A549 treated with AZD2906 at 1 μM for 4 hours (cell line): ENCODE results near the gene QRICH2. TPM values are rescaled to one million over a fixed set of nuclear protein-coding genes. Genes with fewer than 3 reads are reported as not detected.

Experiments used
- total RNA-seq: library from RNA; stranded (reverse); fragments of 200-300 nt; extraction: Qiagen RNA extraction; gene quantifications from 5 replicates; pipeline ENCODE4 v1.2.3, GENCODE V29; 2022

The QRICH2 gene, protein sequence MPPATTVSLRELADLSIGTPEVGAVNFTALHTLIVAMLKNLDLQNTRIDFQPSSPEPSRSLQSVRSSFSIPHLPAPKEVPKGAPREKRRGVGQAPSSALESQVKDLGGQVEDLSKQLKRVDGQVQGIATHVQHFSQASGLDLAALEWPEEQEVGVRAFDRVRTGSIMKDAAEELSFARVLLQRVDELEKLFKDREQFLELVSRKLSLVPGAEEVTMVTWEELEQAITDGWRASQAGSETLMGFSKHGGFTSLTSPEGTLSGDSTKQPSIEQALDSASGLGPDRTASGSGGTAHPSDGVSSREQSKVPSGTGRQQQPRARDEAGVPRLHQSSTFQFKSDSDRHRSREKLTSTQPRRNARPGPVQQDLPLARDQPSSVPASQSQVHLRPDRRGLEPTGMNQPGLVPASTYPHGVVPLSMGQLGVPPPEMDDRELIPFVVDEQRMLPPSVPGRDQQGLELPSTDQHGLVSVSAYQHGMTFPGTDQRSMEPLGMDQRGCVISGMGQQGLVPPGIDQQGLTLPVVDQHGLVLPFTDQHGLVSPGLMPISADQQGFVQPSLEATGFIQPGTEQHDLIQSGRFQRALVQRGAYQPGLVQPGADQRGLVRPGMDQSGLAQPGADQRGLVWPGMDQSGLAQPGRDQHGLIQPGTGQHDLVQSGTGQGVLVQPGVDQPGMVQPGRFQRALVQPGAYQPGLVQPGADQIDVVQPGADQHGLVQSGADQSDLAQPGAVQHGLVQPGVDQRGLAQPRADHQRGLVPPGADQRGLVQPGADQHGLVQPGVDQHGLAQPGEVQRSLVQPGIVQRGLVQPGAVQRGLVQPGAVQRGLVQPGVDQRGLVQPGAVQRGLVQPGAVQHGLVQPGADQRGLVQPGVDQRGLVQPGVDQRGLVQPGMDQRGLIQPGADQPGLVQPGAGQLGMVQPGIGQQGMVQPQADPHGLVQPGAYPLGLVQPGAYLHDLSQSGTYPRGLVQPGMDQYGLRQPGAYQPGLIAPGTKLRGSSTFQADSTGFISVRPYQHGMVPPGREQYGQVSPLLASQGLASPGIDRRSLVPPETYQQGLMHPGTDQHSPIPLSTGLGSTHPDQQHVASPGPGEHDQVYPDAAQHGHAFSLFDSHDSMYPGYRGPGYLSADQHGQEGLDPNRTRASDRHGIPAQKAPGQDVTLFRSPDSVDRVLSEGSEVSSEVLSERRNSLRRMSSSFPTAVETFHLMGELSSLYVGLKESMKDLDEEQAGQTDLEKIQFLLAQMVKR (N-terminal part only)
- total RNA-seq = 0.42 to 1.1 TPM (median 0.85 TPM) in 5 replicates

DNA sequence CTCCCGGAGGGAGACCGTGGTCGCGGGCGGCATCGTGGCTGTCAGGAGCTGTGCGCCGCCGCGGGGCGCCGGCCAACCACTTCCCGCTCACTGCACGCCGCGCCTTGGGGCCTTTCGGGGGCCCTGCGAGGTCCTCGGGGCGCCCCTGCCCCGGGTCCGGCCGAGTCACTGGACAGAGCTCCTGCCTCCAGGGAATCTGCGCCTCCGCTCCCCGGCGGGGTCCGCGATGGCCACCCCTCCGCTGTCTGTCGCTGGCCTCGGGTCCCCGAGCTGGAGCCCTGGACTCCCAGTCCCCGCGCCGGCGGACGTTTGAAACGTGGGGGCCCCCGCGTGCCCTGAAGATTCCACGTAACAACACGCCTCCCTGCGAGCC is at the start of gene QRICH2:
TSS of gene QRICH2 (minus strand) at position 311 of the 373 bp plus-strand sequence. CDS start at position 33, 278 bp downstream.

DNA sequence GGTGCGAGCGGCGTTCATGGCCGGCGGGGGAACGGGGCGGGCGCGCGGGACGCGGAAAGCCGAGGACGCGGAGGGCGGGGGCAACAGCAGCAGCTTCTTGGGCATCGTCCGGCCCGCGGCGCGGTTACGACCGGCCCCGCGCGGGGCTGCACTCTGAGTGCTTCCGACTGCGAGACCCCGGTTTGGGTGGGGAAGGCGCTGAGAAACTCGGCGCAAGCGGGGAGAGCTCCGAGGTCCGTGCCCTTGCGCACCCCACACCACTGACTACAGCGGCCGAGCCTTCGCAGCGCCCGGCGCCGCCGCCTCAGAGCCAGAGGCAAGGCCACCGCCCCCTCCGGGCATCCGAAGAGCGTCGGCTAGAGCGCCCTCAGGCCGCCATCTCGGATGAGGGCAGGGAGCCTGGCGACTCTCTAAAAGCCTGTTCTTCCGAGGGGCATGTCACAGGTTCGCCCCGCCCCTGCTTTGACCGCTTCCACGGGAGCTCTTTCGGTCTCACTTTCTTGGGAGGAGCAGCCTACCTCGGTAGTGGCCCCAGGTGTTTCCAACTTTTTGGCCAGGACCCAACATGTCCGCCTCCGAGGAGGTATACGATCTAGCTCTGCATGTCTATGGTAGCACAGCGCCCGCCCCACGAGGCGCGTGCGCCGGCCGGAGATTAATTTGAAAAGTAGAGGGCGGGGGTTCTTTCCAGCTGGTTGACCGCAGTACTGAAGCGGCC is 45.7 kb upstream of the QRICH2 start, which contains the start of gene PRPSAP1:
TSS of gene PRPSAP1 (minus strand) at position 318 of the 718 bp plus-strand sequence. CDS start at position 105, 213 bp downstream.

DNA sequence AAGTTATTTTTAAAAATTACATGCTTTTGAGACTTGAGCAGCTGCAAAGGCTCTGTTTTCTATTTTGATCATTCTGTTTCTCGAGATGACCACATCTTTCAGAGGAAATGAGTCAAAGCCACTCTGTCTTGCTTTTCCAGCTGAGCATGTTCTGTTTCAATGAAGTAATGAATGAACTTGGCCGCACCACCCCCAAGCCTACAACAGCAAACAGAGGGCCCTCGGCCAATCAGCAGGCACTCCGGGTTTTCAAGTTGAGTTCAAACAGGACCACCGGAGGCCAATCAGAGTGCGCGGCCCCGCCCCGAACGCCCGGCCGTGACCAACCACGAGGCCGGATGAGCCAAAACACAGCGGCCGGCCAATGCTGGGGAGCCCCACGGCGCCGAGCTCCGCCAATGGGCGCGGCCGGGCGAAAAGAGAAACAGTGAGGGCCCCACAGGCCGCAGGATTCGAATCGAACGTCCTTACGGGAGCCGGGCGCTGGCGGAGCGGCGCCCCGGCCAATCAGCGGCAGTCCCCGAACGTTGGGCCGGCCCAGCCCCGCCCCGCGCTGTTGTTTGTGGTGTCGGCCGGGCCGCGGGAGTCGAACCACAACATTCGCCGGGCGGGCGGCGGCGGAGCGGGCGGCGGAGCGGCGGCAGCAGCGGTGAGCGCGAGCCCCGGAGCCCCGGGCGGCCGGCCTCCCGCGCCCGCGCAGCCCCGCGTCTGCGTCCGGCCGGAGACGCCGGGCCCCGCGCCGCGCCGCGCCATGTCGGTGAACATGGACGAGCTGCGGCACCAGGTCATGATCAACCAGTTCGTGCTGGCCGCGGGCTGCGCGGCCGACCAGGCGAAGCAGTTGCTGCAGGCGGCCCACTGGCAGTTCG is 43.1 kb downstream of the QRICH2 start, which contains the start of gene UBALD2:
TSS of gene UBALD2 (plus strand) at position 594 of the 869 bp plus-strand sequence. CDS start at position 752, 158 bp downstream.

DNA sequence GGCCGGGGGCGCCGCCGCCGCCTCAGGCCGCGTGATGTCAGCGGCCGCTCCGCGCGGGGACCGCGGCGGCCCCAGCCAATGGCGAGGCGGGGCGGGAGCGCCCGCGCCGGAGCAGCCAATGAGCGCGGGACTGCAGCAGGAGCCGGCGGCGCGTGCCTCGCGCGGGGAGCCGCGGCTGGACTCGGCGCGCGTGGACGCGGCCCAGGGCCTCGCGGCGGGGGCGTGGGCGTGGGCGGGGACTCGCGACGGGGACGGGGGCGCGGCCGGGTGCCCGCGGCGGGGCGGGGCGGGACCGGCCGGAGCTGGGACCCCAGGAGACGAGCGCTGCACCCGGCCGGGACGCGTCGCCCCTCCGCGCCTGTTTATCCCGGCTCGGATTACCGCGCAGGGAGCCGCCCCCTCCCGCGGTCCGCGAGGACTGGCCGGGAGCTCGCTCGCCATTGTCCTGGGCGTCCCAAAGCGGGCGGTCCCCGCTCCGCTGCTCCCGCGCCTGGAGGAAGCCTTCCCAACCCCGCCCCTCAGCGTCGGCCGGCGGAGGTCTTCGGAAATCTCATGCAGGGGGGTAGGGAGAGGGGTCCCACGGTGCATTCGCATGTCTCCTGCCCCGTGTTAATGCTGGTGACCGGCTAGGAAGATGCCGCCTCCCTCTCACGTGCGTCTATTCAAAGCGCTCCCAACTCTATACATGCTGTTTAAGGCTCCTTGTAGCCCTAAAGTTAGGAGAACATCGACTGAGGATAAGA is 67.4 kb downstream of the QRICH2 start, which contains the start of gene RNF157:
TSS of gene RNF157 (minus strand) at position 33 of the 743 bp plus-strand sequence. CDS start 253 bp downstream, outside the sequence.

Other genes with a start within 250 kb of the QRICH2 start
- gene SRP68, start 235.8 kb downstream of the QRICH2 start, total RNA-seq = 78.7 to 82.2 TPM (median 79.1 TPM) in 5 replicates
- gene GALR2, start 233.5 kb downstream of the QRICH2 start, total RNA-seq = 1.1 to 2.1 TPM (median 1.7 TPM) in 5 replicates
- 0.17 to 0.38 TPM (median 0.30 TPM) in 5 replicates for gene ZACN, start 229.1 kb downstream of the QRICH2 start, total RNA-seq
- 54.6 to 68.4 TPM (median 58.5 TPM) in 5 replicates for gene EXOC7, start 204.5 kb downstream of the QRICH2 start, total RNA-seq
- gene FOXJ1, start 167.0 kb downstream of the QRICH2 start, total RNA-seq = 0.77 to 1.1 TPM (median 0.95 TPM) in 5 replicates
- 8.3 to 10.3 TPM (median 9.7 TPM) in 5 replicates for gene RNF157, start 67.8 kb downstream of the QRICH2 start, total RNA-seq
- 119 to 198 TPM (median 177 TPM) in 5 replicates for gene UBALD2, start 42.9 kb downstream of the QRICH2 start, total RNA-seq
- gene PRPSAP1, start 45.6 kb upstream of the QRICH2 start, total RNA-seq = 53.1 to 63.4 TPM (median 58.2 TPM) in 5 replicates
- 32.2 to 43.3 TPM (median 36.6 TPM) in 5 replicates for gene SPHK1, start 76.3 kb upstream of the QRICH2 start, total RNA-seq
- 26.3 to 29.1 TPM (median 28.2 TPM) in 5 replicates for gene UBE2O, start 144.9 kb upstream of the QRICH2 start, total RNA-seq
- 0.22 to 0.64 TPM (median 0.33 TPM) in 5 replicates for gene AANAT, start 159.3 kb upstream of the QRICH2 start, total RNA-seq
- 54.6 to 64.5 TPM (median 61.4 TPM) in 5 replicates for gene RHBDF2, start 193.1 kb upstream of the QRICH2 start, total RNA-seq
- gene CYGB, start 229.4 kb upstream of the QRICH2 start, total RNA-seq = 0.88 to 1.7 TPM (median 1.2 TPM) in 5 replicates
- not detected in 5 replicates for gene PRCD, start 231.8 kb upstream of the QRICH2 start, total RNA-seq